C4-2B (cell line): Measurements from ENCODE around the gene DYRK1A.

Experiments
- ZFX ChIP-seq: fragments of 450-650 bp; IDR thresholded peaks from 2 replicates; pipeline ENCODE4 v1.6.1; 2017
- TF ChIP-seq, protein P1 (sequence below): fragments of 450-650 bp; conservative IDR thresholded peaks from 2 replicates; pipeline ENCODE4 v1.5.1; 2017; ENCODE audit warnings: mild to moderate bottlenecking

DNA sequence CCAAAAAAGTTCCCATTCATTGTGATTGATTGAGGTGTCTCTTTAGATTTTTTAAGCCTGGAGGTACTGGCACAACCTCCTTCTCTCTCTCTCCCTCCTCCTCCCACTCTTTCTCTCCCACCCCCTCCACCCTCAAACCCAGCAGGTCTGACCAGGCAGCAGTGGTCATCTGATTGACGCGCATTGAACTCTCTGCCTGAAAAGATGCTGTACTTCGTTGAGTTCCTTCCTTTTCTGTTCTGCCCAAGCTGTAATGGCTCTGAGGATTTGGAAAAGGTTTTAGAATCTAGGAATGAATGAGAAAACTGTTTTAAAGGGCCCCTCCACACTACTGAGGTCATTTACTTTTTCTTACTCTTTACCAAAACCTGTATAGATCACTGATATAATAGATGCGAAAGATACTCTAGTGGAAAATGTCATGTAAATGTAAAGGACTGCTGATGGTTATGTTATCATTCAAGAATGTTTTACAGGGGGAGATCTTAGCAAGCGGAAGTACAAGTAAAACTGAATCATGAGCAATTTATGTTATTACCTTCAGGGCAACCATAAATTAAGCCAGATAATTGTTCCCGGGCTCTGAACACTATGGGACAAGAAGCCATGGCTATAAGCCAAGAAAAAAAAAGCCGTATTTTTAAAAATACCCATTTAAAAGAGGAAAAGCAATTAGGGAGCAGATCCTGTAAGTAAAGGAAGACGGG is 25.2 kb upstream of the DYRK1A start:
- TF ChIP-seq, protein P1, sequence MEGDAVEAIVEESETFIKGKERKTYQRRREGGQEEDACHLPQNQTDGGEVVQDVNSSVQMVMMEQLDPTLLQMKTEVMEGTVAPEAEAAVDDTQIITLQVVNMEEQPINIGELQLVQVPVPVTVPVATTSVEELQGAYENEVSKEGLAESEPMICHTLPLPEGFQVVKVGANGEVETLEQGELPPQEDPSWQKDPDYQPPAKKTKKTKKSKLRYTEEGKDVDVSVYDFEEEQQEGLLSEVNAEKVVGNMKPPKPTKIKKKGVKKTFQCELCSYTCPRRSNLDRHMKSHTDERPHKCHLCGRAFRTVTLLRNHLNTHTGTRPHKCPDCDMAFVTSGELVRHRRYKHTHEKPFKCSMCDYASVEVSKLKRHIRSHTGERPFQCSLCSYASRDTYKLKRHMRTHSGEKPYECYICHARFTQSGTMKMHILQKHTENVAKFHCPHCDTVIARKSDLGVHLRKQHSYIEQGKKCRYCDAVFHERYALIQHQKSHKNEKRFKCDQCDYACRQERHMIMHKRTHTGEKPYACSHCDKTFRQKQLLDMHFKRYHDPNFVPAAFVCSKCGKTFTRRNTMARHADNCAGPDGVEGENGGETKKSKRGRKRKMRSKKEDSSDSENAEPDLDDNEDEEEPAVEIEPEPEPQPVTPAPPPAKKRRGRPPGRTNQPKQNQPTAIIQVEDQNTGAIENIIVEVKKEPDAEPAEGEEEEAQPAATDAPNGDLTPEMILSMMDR: no peak
- TF ChIP-seq ZFX: no peak
